K562 (cell line): Measurements from ENCODE around the gene TMEM128. TPM values are rescaled to one million over a fixed set of nuclear protein-coding genes. Genes with fewer than 3 reads are reported as not detected.

ENCODE experiments used
- BCL6 ChIP-seq: fragments of 250-450 bp; sonication (Bioruptor Pico); IDR thresholded peaks from 2 replicates; pipeline ENCODE4 v1.4.0; 2020
- CGGBP1 ChIP-seq: fragments of 250-450 bp; sonication (Bioruptor Pico); IDR thresholded peaks from 2 replicates; pipeline ENCODE4 v1.9.0; 2021; ENCODE audit warnings: mild to moderate bottlenecking
- IRF9 ChIP-seq: fragments of 450-650 bp; IDR thresholded peaks from 2 replicates; pipeline ENCODE4 v1.6.1; 2016; ENCODE audit warnings: missing biosample characterization, missing genetic modification characterization
- NKRF ChIP-seq: fragments of 450-650 bp; IDR thresholded peaks from 2 replicates; pipeline ENCODE4 v1.6.1; 2016; ENCODE audit warnings: borderline replicate concordance
- polyA plus RNA-seq, 8 experiments: library from polyadenylated mRNA; depleted of rRNA in 4 of 8; stranded (reverse) in 5 of 8; unstranded in 3 of 8; fragments of >200 nt; fragmentation: Nextera tagmentation in 2 of 8; fragmentation: Illumina TruSeq in 1 of 8; extraction: Ambion mirVana in 2 of 8; extraction: Trizol in 1 of 8; gene quantifications; 2 replicates each; pipeline versions ENCODE4 v1.2.1 to v1.2.3, GENCODE V29; 2011 to 2014; ENCODE audit warnings: inconsistent platforms in 1 of 8, missing spikeins in 1 of 8
- total RNA-seq, 7 experiments: library from RNA; depleted of rRNA in 6 of 7; stranded (reverse); fragments of >200 nt in 6 of 7; fragmentation: Illumina TruSeq in 2 of 7; extraction: Trizol in 2 of 7; gene quantifications; 2 replicates each; pipeline versions ENCODE4 v1.2.1 to v1.2.3, GENCODE V29; 2011 to 2021; ENCODE audit warnings: low replicate concordance in 1 of 7
- TF ChIP-seq, protein P1 (sequence below): fragments of 250-450 bp; sonication (Bioruptor Pico); IDR thresholded peaks from 2 replicates; pipeline ENCODE4 v1.4.0; 2020
- TF ChIP-seq, protein P2 (sequence below), 2 experiments: fragments of 450-650 bp in 1 of 2; sonication (generic) in 1 of 2; formaldehyde crosslinking in 1 of 2; IDR thresholded peaks in 1 of 2; conservative IDR thresholded peaks in 1 of 2; 2 replicates each; pipeline versions ENCODE4 v1.6.1 to v1.8.1; 2016 to 2023; ENCODE audit warnings: mild to moderate bottlenecking in 2 of 2, moderate library complexity in 2 of 2, inconsistent platforms in 1 of 2, missing genetic modification reagents in 1 of 2
- TF ChIP-seq, protein P3 (sequence below): IDR thresholded peaks from 2 replicates; pipeline ENCODE4 v1.6.1; 2012; ENCODE audit warnings: low read depth, low read length, improper control_type of control experiment, borderline replicate concordance
- TF ChIP-seq, protein P4 (sequence below): sonication (generic); formaldehyde crosslinking; IDR thresholded peaks from 2 replicates; pipeline ENCODE4 v1.9.0; 2022; ENCODE audit warnings: mild to moderate bottlenecking, missing genetic modification reagents

Gene TMEM128
- total and polyA plus RNA-seq, 9 of the 15 experiments (the other 6 are each of a cell fraction or from before 2014, with no cell fraction given): 9.1 to 40.0 (median 14.3) TPM

- TF ChIP-seq, protein P1, sequence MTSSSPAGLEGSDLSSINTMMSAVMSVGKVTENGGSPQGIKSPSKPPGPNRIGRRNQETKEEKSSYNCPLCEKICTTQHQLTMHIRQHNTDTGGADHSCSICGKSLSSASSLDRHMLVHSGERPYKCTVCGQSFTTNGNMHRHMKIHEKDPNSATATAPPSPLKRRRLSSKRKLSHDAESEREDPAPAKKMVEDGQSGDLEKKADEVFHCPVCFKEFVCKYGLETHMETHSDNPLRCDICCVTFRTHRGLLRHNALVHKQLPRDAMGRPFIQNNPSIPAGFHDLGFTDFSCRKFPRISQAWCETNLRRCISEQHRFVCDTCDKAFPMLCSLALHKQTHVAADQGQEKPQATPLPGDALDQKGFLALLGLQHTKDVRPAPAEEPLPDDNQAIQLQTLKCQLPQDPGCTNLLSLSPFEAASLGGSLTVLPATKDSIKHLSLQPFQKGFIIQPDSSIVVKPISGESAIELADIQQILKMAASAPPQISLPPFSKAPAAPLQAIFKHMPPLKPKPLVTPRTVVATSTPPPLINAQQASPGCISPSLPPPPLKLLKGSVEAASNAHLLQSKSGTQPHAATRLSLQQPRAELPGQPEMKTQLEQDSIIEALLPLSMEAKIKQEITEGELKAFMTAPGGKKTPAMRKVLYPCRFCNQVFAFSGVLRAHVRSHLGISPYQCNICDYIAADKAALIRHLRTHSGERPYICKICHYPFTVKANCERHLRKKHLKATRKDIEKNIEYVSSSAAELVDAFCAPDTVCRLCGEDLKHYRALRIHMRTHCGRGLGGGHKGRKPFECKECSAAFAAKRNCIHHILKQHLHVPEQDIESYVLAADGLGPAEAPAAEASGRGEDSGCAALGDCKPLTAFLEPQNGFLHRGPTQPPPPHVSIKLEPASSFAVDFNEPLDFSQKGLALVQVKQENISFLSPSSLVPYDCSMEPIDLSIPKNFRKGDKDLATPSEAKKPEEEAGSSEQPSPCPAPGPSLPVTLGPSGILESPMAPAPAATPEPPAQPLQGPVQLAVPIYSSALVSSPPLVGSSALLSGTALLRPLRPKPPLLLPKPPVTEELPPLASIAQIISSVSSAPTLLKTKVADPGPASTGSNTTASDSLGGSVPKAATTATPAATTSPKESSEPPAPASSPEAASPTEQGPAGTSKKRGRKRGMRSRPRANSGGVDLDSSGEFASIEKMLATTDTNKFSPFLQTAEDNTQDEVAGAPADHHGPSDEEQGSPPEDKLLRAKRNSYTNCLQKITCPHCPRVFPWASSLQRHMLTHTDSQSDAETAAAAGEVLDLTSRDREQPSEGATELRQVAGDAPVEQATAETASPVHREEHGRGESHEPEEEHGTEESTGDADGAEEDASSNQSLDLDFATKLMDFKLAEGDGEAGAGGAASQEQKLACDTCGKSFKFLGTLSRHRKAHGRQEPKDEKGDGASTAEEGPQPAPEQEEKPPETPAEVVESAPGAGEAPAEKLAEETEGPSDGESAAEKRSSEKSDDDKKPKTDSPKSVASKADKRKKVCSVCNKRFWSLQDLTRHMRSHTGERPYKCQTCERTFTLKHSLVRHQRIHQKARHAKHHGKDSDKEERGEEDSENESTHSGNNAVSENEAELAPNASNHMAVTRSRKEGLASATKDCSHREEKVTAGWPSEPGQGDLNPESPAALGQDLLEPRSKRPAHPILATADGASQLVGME (CRISPR knock-in tag): no peak
- TF ChIP-seq NKRF: no peak
- TF ChIP-seq, protein P2, sequence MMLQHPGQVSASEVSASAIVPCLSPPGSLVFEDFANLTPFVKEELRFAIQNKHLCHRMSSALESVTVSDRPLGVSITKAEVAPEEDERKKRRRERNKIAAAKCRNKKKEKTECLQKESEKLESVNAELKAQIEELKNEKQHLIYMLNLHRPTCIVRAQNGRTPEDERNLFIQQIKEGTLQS (IDR thresholded peaks at IDR 0.05): no peak
- TF ChIP-seq, protein P2 (CRISPR knock-in tag; conservative IDR thresholded peaks at IDR 0.05): no peak
- TF ChIP-seq, protein P3, sequence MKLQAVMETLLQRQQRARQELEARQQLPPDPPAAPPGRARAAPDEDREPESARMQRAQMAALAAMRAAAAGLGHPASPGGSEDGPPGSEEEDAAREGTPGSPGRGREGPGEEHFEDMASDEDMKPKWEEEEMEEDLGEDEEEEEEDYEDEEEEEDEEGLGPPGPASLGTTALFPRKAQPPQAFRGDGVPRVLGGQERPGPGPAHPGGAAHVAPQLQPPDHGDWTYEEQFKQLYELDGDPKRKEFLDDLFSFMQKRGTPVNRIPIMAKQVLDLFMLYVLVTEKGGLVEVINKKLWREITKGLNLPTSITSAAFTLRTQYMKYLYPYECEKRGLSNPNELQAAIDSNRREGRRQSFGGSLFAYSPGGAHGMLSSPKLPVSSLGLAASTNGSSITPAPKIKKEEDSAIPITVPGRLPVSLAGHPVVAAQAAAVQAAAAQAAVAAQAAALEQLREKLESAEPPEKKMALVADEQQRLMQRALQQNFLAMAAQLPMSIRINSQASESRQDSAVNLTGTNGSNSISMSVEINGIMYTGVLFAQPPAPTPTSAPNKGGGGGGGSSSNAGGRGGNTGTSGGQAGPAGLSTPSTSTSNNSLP: no peak
- TF ChIP-seq, protein P4, sequence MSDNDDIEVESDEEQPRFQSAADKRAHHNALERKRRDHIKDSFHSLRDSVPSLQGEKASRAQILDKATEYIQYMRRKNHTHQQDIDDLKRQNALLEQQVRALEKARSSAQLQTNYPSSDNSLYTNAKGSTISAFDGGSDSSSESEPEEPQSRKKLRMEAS (CRISPR knock-in tag): no peak
- TF ChIP-seq CGGBP1 (CRISPR knock-in tag): no peak
- no peak for TF ChIP-seq IRF9
- TF ChIP-seq BCL6 (CRISPR knock-in tag): no peak
Observed at GRCh38 chr4:4249866-4250265, 1.8 kb upstream of the TMEM128 start (continued).
